Mucosa of descending colon (tissue), 3 donors: ENCODE results near the gene DNAI1. TPM values are rescaled to one million over a fixed set of nuclear protein-coding genes. Genes with fewer than 3 reads are reported as not detected.
A peak's percentile ranks its signal among the peaks of the same experiment; 100 is the strongest.

Experiments used
- ATAC-seq: fragments of 200-7000 bp; cut with Tn5 transposase; one replicate; pipeline ENCODE4 v1.9.1; 2020; ENCODE audit warnings: mild to moderate bottlenecking, moderate library complexity
- DNase-seq, 3 donors: peaks; one replicate each; pipeline ENCODE4 v3.0.0-alpha.2; 2020
- H3K36me3 ChIP-seq: fragments of 200-600 bp; one replicate; pipeline ENCODE4 v1.8.0; 2021; ENCODE audit warnings: low read depth, mild to moderate bottlenecking
- H3K4me1 ChIP-seq: fragments of 200-600 bp; one replicate; pipeline ENCODE4 v1.8.0; 2021; ENCODE audit warnings: low read depth, mild to moderate bottlenecking
- H3K4me3 ChIP-seq: fragments of 200-600 bp; one replicate; pipeline ENCODE4 v1.8.0; 2021; ENCODE audit warnings: mild to moderate bottlenecking
- H3K9me3 ChIP-seq: fragments of 200-600 bp; one replicate; pipeline ENCODE4 v1.8.0; 2021; ENCODE audit warnings: mild to moderate bottlenecking
- intact Hi-C, 2 donors: fragments of 100-400 bp; cut with DNase I in 1 of 2; cut with micrococcal nuclease in 1 of 2; formaldehyde crosslinking; loops; one replicate each; pipeline versions ENCODE4 v1.11.0 to v1.11.1; 2022; cut with DNase I, micrococcal nuclease
- total RNA-seq, 3 donors: library from RNA; stranded (reverse); fragmentation: NEBNext Ultra II Directional in 2 of 3; extraction: Animal tissue kit (Norgen Biotek cat#: 25700) in 2 of 3; gene quantifications; one replicate each; pipeline versions ENCODE4 v1.2.1 to v1.2.4, GENCODE V29; 2021 to 2023
- TF ChIP-seq, protein P1 (sequence below): fragments of 200-600 bp; IDR thresholded peaks from one replicate; pipeline ENCODE4 v1.8.0; 2022; ENCODE audit warnings: antibody characterized with exemption, mild to moderate bottlenecking
- donor health status: DM: no; HTN: no; CAD: no; lungs with moderate emphysema.
- donor health status: DM: no; HTN: no; CAD: no.
- donor health status: DM: no; HTN: yes; CAD: no.

Gene DNAI1
- total RNA-seq, 3 donors from 2014 or later: not detected

DNA sequence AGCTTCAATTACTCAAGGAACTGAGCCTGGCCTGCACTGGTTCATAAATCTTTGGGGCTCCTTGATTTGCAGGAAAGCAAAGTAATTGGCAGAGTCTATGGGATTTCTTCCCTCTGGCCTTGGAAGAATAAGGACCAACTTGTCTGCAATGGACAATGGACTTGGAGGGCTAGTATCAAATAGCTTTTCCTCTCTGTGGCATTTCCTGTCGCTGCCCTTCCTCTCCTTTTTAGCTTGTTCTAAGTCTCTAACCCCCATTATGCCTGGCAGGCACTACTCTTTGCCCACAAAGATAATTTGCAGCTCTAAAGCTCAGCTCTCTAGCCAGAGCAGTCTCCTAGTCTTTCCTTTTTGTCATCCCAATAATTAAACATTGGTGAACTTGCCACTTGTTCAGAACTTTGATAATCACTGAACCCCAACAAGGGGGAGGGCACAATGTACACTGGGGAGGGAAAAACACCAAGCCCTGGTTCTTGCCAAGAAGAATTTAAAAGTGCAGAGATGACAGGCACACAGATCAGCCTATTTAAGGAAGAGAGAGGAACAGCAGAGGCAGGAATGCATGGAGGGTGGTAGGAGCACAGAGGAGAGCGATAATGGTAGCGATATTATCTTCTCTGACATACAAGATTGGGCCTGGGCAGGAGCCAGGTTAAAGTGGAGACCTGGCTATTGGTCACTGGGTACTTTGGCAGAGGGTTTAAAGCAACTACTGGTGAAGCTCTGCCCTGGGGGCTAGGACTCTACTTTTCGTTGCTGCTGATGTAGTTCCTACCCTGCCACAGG is 38.7 kb upstream of the DNAI1 start:
- intact Hi-C loops: no loop called here
- H3K4me1 ChIP-seq: no peaks in the 10 kb centered on the region
- no peak overlapping the region for H3K4me3 ChIP-seq
- no peaks in the 10 kb centered on the region for H3K36me3 ChIP-seq
- H3K9me3 ChIP-seq: no peaks in the 10 kb centered on the region
- DNase-seq (no peak), ATAC-seq (no peak)
- TF ChIP-seq, protein P1, sequence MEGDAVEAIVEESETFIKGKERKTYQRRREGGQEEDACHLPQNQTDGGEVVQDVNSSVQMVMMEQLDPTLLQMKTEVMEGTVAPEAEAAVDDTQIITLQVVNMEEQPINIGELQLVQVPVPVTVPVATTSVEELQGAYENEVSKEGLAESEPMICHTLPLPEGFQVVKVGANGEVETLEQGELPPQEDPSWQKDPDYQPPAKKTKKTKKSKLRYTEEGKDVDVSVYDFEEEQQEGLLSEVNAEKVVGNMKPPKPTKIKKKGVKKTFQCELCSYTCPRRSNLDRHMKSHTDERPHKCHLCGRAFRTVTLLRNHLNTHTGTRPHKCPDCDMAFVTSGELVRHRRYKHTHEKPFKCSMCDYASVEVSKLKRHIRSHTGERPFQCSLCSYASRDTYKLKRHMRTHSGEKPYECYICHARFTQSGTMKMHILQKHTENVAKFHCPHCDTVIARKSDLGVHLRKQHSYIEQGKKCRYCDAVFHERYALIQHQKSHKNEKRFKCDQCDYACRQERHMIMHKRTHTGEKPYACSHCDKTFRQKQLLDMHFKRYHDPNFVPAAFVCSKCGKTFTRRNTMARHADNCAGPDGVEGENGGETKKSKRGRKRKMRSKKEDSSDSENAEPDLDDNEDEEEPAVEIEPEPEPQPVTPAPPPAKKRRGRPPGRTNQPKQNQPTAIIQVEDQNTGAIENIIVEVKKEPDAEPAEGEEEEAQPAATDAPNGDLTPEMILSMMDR: no peak

DNA sequence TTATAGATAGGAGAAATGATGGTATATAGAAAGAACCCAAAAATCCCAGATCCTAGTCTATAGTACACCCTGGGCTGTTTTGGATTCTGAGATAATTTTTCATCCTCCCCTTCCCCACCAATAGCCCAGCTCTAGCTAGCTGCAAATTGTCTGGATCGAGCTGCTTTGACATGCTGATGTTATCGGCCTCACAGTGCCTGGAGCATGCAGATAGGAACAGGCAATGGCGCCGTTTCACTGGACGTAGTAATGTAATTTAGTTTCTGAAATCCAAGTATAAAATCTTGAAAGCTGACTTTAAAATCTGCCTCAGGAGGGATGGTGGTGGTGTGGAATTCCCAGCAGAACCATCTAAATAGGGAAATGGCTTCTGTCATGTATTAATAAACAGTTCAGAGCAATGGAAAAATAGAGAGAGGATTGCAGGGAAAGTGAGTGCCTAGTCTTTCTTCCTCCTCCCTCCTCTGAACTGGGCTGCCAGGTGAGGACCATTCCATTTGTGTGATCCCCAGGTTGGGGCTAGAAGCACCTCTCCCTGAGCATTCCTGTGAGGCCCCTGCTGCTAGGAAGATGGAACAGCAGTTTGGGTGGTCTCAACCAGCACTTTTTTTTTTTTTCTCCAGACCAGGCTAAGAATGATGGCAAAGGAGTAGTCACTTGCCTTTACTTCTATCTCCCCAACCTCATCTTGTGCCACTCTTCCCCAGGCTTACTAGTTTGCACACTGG is 32.1 kb upstream of the DNAI1 start:
- no peaks in the 10 kb centered on the region for H3K36me3 ChIP-seq
- intact Hi-C loops: no loop called here
- H3K4me3 ChIP-seq: no peak overlapping the region
- ATAC-seq (no peak), DNase-seq (no peak)
- no peaks in the 10 kb centered on the region for H3K9me3 ChIP-seq
- peaks cover 9% of the 10 kb centered on the region for H3K4me1 ChIP-seq
- TF ChIP-seq, protein P1: no peak

DNA sequence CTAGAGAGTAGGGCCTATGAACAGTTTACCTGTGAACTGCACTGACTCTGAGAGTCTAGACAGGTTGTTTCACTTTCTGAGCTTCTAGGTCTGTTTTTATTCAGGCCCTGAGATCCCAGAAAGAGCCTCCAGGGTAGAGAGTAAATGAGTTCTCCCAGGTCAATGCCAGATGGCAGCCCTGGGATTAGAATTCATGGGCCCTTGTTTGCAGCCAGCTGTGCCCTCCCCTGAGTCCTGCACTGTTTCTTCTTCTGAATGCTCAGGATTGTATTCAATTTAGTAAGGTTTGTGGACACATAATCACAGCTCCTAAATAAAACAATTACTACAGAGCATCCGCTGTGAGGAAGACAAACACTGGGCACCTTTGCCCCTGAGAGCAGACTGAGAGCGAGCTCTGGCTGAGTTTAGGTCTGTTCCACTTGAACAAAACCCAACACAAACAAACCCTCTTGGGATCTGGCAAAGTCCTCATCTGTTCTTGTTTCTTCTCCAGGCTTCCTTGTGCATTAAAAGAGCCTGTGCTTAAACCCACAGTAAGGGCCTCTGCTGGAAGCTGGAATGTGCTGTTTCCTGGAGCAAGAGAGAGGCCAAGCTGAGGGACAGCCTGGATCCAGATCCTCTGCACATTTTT is 30.2 kb upstream of the DNAI1 start:
- TF ChIP-seq, protein P1: no peak
- ATAC-seq (peak; percentile 57), DNase-seq (no peak)
- Histone ChIP-seq H3K36me3 (no peaks in the 10 kb centered on the region), H3K4me3 (no peak overlapping the region), H3K9me3 (no peaks in the 10 kb centered on the region), H3K4me1 (peaks cover 9% of the 10 kb centered on the region)
- intact Hi-C loops: no loop called here

DNA sequence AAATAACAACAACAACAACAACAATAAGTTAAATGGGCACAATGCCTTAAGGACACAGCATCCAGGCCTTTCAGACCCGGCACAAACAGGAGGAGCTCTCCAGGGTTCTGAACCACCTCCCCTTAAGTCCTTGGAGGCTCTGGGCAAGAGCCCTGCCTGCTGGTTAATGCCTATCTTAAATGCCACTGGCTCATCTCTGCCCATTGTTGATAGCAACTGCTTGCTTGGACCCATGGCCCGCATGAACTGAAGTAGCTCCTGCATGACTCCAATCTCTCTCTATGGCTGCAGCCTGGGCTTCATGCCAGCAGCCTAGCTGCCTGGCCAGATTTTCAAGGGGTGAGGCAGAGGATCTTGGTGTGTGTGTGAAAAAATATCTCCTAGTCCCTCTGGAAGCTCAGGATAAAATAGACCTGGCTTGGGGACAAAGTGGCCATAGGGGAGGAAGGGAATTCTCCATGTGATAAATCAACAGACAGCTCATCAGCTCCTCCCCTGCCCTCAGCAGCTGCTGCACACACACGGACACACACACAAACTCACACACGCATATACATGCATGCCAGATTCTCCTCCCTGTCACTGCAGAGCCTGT is 27.7 kb upstream of the DNAI1 start:
- ATAC-seq (peak; percentile 46), DNase-seq (peak in 2 of 3 donors; percentile 37 to 76)
- Histone ChIP-seq H3K9me3 (no peaks in the 10 kb centered on the region), H3K4me3 (no peak overlapping the region), H3K4me1 (peaks cover 9% of the 10 kb centered on the region), H3K36me3 (no peaks in the 10 kb centered on the region)
- intact Hi-C loops: no loop called here
- TF ChIP-seq, protein P1: no peak

DNA sequence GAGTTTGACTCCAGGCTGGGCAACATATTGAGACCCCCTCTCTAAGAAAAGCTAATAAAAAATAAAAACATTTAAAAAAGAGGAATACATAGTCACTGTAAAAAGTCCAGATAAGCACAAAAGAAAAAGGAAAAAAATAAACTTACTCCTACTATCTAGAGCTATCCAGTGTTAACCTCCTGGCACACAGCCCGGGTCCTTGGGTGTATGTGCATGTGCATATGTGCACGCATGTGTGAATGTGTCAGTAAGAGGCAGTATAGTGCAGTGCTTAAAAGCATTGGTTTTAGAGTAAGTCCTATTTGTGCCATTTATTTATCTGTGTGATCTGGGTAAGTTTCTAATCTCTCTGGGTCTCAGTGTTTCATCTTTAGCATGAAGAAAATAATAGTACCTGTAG is 26.9 kb upstream of the DNAI1 start:
- intact Hi-C loops: no loop called here
- DNase-seq (no peak), ATAC-seq (no peak)
- Histone ChIP-seq H3K36me3 (no peaks in the 10 kb centered on the region), H3K4me1 (peaks cover 9% of the 10 kb centered on the region), H3K9me3 (no peaks in the 10 kb centered on the region), H3K4me3 (no peak overlapping the region)
- TF ChIP-seq, protein P1: no peak
